Hematopoietic multipotent progenitor cell treated with erythropoietin and hydrocortisone succinate and interleukin-3 and kit ligand, for 17 days (in vitro differentiated cells): ENCODE results near the gene VIT.
A peak's percentile ranks its signal among the peaks of the same experiment; 100 is the strongest.

ENCODE experiments used
- DNase-seq: peaks from one replicate; pipeline ENCODE4 v3.0.0-alpha.2; 2015; ENCODE audit warnings: low spot score

Gene VIT, protein sequence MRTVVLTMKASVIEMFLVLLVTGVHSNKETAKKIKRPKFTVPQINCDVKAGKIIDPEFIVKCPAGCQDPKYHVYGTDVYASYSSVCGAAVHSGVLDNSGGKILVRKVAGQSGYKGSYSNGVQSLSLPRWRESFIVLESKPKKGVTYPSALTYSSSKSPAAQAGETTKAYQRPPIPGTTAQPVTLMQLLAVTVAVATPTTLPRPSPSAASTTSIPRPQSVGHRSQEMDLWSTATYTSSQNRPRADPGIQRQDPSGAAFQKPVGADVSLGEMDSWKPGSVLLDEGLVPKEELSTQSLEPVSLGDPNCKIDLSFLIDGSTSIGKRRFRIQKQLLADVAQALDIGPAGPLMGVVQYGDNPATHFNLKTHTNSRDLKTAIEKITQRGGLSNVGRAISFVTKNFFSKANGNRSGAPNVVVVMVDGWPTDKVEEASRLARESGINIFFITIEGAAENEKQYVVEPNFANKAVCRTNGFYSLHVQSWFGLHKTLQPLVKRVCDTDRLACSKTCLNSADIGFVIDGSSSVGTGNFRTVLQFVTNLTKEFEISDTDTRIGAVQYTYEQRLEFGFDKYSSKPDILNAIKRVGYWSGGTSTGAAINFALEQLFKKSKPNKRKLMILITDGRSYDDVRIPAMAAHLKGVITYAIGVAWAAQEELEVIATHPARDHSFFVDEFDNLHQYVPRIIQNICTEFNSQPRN

DNA sequence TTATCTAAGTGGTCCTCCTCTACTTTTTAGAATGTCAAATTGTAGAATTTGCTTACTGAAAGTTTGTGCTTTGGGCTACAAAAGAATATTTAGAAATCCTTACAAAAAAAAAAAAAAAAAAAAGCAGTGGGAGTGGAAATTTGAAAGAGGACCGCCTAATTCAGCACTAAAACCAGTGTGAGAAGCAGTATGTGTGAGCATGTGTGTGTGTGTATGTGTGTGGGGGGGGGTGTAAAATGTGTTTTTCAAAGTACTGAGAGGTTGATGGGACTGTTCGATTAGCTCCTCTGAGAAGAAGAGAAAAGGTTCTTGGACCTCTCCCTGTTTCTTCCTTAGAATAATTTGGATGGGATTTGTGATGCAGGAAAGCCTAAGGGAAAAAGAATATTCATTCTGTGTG, at the start of gene VIT:
Gene VIT, plus strand, starts transcription at position 175 of the 400 bp plus-strand sequence. CDS start 19,664 bp downstream, outside the sequence.
- DNase-seq, result no peak

DNA sequence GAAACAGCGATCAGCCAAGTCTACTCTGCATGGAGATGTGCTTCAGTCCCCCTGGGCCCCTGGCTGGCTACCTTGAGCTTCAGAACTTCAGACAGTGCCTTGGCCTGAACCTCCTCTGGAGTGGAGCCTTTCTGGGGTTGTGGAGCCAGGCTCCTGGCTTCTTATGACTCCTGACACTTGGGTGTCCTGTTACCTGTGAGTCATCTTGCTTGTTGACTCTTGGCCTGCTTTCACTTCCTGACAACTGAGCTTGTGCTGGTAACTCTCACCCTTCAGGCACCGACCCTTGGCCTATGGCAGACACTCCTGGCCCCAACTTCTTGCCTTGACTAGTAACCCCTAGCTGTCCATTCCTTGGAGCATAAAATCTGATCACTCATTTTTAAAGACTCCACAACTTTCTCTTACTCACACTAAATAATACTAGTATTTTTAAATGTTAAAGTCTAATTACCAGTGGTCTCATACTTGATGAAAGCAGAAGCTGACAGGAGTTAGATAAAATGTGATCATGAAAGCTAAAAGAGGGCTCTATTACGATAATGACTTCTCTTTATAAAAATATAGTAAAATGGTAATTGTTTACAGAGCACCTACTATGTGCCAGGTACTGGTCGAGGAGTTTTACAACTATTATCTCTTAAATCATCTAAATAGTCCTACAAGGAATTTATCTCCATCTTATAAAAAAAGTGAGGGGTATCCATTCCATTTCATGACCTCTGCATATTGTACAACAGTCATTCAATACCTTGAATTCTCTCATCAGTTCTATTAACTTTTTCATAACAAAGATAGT, 46.3 kb upstream of the VIT start:
- no peak for DNase-seq

DNA sequence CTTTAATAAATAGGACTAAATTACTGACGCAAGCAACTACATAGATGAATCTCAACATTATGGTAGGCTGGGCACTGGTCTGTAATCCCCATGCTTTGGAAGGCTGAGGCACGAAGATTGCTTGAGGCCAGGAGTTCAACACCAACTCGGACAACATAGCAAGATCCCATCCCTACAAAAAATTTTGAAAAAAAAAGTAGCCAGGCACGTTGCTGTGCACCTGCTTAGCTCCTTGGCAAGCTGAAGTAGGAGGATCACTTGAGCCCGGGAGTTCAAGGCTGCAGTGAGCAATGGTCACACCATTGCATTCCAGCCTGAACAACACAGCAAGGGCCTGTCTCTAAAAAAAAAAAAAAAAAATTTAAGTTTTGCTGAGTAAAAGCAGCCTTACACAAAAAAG, 43.4 kb upstream of the VIT start:
- DNase-seq, result no peak

DNA sequence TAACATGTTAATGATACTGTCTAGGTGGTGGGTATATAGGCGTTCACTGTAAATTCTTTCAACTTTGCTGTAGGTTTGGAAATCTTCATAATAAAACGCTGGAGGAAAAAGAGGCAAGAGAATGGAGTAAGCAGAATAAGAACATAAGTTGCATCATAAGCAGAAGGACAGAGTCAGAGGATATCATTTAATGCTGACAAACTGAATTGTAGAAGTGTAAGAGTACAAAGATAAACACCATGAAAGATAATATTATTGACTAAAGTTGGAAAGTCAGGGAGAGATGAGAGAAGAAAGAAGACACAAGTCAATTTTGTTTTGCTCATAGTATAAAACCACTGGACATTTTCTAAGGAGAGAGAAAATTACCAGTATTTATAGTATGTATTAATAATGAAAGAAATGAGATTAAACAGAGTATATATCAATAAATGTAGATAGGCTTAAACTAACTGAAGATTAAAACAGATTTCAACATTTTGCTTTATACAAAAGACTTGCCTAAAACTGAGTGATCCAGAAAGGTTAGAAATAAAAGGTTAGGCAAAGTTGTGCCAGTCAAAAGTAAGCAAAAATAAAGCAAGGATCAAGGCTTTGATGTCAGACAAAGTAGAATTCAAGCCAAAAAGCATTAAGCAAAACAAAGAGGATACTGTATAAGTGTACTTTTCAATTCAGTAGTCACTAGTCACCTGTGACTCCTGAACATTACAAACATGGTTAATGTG, 42.4 kb upstream of the VIT start:
- DNase-seq, result no peak

DNA sequence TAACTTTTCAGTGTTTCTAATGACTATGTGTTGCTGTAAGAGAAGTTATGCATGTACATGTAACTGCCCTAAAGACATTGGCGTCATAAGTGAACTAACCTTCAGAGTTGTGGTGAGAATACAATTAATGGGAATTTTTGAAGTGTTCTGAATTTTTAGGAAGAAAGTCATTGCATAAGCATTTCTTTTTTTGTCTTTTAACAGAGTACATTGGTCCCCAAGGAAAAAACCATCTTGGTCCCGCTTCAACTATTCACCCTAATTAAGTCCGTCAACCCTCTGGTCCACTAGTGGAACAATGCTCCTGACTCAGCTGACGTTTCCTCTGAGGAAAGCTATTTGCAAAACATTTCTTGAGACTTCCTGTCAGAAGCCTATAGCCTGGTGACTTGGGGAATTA, 41.1 kb upstream of the VIT start:
- no peak for DNase-seq

DNA sequence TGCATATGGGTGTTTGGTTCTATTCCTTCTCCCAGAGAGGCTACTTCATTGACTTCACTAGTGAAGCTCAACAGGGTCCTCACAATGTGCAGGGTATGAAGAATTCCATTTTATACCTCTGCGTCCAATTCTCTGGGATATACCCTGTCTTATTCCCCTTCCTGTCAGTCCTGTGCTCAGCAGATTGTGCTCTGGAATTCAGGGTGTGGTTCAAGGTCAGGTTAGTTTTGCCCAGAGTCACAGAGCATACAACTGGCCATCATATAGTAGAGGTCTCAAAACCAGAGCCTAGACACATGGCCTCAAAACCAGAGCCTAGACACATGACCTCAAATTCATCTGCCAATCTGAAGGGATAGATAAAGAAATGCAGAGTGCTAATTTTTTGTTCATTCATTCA, 38.8 kb upstream of the VIT start:
- no peak for DNase-seq

DNA sequence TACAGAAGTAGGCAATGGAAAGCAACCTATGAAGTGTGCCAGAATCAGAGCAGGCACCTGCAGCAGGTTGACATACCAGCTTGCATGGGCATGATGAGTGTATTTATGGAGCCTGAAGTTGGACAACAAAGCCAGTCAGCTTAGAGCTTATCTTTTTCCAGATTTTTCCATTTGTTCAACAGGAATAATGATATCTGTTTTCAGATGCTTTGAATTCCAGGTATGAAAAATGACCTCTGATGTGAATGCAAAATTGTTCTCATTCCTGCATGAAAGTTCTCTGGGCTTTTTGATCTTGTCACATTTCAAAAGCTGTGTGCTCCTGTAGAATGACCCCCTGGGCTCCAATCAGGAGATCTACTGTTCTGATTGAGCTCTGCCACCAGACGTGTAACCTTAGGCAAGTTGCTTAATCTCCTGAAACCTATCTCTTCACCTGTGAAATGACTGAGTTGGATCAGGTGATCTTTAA, 38.2 kb upstream of the VIT start:
- no peak for DNase-seq

DNA sequence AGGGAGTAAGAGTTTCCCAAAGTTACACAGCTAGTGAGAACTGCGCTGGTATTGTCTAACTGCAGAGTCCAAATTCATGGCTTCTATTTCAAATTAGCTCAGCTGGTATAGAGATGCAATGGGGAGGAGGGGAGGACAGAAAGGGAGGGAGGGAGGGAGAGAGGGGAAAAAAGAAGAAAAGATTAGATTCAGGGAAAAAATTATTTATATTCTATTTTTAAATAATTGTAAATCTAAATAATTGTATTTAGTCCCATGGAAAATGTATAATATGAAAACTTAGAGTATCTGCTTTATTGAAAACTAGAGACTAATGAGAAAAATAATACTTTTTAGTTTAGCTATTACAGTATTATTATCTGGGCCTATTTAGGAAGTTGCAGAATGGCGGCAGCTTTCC, 37.3 kb upstream of the VIT start:
- DNase-seq, result no peak

DNA sequence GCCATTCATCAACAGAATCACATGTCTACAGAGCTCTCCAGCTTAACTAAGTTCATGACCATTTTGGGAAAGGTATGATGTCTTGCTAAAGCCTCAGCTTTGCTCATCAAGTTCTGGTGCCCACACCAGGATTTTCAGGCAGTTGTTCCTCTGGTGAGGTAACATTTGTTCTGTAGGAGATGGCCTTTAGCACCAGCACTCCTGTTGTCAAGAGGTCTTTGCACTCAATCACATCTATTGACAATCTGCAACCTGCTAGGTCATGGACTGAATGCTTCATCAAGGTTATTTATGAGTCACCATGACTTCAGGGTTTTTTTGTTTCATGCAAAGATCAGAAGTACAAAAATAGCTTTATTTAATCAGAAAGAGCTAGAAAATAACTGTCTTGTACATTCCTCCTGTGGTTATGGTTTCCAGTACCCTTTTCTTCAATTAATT, 36.6 kb upstream of the VIT start:
- DNase-seq, result no peak

DNA sequence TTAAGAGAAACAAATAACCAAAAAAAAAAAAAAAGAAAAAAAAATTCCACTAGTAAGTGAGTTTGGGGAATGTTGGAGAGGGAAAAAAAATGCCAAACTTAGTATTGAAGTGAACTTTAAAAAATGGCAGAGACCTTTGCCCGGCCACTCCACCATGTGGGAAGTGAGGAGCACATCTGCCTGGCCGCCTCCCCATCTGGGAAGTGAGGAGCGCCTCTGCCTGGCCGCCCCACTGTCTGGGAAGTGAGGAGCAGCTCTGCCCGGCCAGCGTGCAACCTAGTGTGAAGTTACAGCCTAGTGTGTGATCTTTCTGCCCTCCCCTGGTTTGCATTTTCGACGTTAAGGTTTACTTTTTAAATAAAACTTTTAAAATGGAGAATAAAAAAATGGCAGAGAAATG, 33.9 kb upstream of the VIT start:
- no peak for DNase-seq

DNA sequence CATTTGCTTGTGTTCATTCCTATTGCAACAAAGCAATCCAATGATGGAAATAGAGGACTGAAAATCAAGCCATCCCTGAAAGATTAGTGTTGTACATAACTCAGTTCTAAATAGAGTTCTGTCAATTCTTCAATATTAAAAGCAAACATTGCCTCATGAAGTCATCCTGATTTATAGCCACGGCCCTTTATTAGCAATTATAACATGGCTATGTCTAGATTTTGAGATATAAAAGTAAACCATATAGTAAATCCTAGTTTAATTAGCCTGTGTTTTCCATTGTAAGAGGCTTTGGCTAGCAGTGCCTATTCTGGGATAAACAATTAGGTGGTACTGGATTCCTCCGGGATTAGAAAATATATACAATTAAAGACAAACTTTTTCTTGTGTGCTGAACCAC, 33.2 kb upstream of the VIT start:
- DNase-seq, result no peak

DNA sequence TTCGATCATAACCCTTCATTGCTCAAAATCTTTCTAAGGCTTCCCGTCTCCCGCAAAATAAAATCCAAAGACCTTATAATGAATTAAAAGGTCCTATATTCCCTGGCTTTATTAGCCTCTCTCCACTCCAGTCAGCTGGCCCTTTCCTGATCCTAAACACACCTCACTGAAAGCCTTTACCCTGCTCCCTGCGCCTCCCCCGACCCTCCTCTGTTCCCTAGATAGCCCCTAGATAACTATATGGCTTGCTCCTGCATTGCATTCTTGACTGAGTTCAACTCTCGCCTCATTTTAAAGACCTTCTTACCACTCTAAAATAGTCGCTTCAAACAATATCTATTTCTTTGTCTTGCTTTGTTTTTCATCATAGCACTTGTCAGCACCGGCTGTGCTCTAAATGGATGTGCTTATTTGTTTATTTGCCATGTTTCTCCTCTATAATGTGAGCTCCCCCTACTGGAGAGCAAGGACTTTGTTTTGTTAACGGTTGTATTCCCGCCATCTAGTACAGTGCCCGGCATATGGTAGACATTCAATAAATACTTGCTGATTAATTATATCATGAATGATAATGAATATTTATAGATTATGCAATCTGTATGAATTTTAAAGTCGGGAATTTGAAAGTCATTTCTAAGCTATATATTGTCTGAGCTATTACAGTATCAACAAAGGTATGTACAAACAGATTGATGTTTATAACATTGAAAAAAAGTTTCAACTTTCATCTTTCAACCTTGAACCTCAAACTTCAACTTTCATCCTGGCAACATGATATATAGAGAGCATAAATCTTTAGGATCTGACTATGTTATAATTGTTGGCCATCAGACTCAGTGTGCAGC, 32.4 kb upstream of the VIT start:
- DNase-seq, result peak; percentile 17

DNA sequence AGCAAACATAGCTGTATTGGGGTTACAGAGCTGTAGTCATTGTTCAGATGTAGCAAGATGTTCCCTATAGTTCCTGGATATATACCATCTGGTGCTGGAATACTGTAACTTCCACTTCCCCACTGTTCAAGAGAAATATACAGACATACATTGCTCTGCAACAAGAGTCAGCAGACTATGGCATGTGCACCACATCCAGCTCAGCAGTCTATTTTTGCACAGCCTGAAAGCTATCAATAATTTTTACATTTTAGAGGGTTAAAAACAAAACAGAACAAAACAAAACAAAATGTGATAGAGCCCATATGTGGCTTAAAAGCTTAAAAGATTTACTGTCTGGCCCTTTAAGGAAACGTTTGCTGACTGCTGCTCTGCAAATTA, 31.8 kb upstream of the VIT start:
- DNase-seq, result no peak

DNA sequence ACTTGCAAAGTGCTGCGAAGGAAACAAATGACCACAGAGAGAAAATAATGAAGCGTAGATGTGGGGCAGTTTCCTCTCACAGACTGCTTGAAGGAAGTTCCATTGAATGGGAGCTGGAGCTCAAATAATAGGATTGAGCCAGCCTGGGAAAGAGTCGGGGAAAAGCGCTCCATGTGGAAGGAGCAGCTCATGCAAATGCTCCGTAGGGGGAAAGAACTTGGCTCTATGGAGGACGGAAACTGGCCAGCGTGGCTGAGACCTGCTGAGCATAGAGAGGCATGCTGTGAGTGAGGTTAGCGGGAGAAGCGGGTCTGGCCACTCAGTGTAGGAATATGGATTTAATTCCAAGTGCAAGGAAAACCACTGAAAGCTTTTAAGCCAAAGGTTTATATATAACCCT, 28.6 kb upstream of the VIT start:
- no peak for DNase-seq

DNA sequence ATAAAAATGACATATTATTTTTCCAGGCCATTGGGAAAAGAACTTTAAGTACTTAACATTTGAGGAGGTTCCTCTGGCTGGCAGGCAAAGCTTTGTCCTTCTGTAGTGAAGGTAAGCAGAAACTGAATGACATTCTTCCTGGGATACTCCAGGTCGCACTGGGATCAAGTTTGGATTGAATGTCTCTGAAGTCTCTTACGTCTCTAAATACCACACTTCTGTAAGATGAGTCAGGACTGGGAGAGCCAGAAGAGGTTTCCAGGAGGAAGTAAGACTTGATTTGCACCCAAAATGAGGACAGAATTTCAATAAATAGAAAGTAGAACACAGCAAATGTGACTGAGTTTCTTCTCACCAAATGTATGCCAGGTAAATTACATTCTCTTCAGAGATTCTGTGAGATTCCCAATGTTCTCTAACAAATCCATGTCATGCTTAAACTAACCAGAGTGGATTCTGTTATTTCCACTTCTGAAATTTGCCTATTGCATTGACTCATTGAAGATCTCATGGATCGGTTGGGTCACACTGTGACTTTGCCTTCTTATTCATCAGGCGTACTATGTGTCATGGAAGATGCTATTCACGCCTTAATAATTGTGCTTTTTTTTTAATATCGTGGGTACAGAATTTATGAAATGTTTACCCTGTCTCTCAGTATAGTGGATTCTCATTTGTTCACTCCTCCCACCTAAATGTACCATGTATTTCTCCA, 25.5 kb upstream of the VIT start:
- no peak for DNase-seq

DNA sequence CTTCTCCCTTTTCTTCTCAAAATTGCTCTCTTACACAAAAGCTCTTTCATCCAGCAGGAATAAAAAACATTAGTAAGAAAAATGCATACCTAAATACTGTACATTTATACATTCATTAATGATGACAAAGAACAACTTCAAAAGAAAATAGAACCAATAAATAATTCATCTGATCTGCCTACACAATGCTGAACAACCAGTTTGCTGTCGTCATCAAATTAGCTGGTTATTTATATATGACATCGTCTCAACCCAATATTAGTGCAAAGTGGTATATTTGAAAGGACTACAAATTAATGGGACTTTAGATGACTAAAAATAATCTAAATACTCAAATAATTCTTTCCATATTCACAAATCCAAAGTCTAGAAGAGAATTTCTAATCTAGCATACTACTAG, 24.8 kb upstream of the VIT start:
- no peak for DNase-seq

DNA sequence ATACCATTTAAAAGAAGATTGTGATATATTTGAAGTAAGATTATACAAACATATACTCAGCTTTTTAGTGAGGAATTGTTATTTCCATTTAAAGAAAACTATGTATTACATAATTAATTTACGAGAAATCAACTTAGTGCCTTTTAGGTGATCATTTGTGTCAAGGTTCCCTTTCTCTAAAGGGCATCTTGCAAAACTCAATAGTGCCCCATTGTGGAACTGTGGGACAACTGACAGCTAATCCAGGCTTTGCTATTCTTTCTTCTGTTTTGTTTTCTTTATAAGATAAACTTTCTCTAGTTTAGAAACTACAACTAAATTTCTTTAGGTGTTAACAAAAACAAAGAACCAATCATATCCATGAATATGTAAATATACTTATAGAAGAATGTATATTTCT, 24.3 kb upstream of the VIT start:
- no peak for DNase-seq

DNA sequence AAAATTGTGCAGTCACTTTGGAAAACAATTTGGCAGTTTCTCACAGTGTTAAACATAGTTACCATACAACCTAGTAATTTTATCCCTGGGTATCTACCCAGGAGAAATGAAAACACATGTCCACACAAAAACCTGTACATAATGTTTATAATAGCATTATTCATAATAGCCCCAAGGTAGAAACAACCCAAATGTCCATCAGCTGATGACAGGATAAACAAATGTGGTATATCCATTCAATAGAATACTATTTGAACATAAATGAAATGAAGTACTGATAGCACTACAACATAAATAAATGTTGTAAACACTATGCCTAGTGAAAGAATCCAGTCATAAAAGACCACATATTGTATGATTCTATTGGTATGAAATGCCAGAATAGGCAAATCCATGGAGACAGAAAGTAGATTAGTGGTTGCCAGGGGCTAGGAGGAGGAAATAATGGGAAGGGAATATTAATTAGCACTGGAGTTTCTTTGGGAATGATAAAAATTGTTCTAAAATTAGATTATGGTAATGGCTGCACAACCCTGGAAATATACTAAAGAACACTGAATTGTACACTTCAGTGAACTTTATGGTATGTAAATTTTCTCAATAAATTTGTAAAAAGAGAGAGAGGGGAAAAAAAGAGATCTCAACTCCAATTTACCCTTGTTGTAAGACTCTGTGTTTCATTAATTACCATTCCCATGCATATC, 20.8 kb upstream of the VIT start:
- no peak for DNase-seq

DNA sequence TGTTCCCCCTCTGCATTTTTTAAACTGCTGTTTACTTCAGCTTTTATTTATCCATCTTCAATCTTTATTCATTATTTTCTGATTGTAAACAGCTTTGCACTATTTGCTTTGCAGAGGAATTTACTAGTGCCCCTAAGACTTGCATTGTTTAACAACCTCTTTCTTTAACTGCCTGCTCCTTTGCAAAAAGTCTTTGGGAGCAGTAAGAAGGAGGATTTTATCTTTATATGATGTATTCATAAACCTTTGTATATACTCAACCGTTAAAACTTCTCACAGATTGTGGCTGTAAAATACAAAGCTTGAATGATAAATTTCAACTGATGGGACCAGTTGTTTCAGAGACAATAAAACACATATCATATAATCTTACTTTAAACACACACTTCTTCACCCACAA, 20.1 kb upstream of the VIT start:
- DNase-seq, result no peak

DNA sequence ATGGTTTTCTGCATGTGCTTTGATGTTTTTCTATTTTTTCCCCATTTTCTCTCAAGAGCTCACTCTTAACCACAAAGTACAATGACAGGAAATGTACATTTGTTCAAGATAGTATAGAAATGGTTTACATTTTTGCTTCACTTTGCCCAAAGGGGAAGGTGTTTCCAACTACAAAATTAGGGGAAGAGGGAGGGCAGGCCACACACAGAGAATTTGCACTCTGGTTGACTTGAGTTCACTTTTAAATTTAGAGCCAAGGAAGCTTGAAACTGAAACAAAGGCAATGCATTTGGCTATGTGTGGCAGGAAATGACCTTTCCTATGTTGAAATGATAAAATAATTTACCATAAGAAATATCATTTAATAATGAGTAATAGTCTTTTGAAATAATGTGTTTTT, 19.1 kb upstream of the VIT start:
- no peak for DNase-seq
